H1 (cell line): ENCODE results near the gene TANC1. TPM values are rescaled to one million over a fixed set of nuclear protein-coding genes. Genes with fewer than 3 reads are reported as not detected.

Source experiments
- BCL11A ChIP-seq, 2 experiments: IDR thresholded peaks; one replicate each; pipeline ENCODE4 v1.6.1; 2011; ENCODE audit warnings: low read depth in 2 of 2, low read length in 2 of 2, mild to moderate bottlenecking in 2 of 2
- E2F6 ChIP-seq: IDR thresholded peaks from 2 replicates; pipeline ENCODE4 v1.6.1; 2012; ENCODE audit warnings: inconsistent platforms
- FOSL1 ChIP-seq: IDR thresholded peaks from 2 replicates; pipeline ENCODE4 v1.6.1; 2011; ENCODE audit warnings: mild to moderate bottlenecking, low read depth, low read length, moderate library complexity; ENCODE audit not compliant: insufficient read depth
- POLR2AphosphoS5 ChIP-seq: IDR thresholded peaks from 2 replicates; pipeline ENCODE4 v1.6.1; 2011; ENCODE audit warnings: low read depth, low read length
- SP1 ChIP-seq: IDR thresholded peaks from 2 replicates; pipeline ENCODE4 v1.6.1; 2011; ENCODE audit warnings: low read depth, low read length
- SRF ChIP-seq: IDR thresholded peaks from 2 replicates; pipeline ENCODE4 v1.6.1; 2011; ENCODE audit warnings: mild to moderate bottlenecking, low read depth, low read length, moderate library complexity
- SUZ12 ChIP-seq: fragments of 200-600 bp; sonication (generic); IDR thresholded peaks from 2 replicates; pipeline ENCODE4 v1.6.1; 2012; ENCODE audit warnings: mild to moderate bottlenecking, inconsistent platforms, low read length, moderate library complexity, mixed read lengths
- polyA plus RNA-seq, 7 experiments: library from polyadenylated mRNA; depleted of rRNA in 3 of 7; stranded (reverse) in 5 of 7; unstranded in 2 of 7; fragments of >200 nt in 5 of 7; fragments of 200-250 nt in 2 of 7; gene quantifications; 1 replicate in 5 of 7; 2 replicates in 1 of 7; 4 replicates in 1 of 7; pipeline versions ENCODE4 v1.2.1 to v1.2.3, GENCODE V29; 2011 to 2013; ENCODE audit warnings: missing spikeins in 2 of 7, mixed read lengths in 2 of 7
- total RNA-seq: library from RNA; stranded (reverse); fragmentation: NEBNext Ultra II Directional; extraction: Animal tissue kit (Norgen Biotek cat#: 25700); gene quantifications from 2 replicates; pipeline ENCODE4 v1.2.1, GENCODE V29; 2021
- TF ChIP-seq, protein P1 (sequence below): fragments of 300-600 bp; sonication (generic); IDR thresholded peaks from 2 replicates; pipeline ENCODE4 v1.7.1; 2012; ENCODE audit warnings: low read length, moderate library complexity, mild to moderate bottlenecking, inconsistent platforms; ENCODE audit not compliant: insufficient replicate concordance

Gene TANC1
- total and polyA plus RNA-seq, 2 of the 8 experiments (the other 6 are each of a cell fraction or from before 2014, with no cell fraction given) = 4.1 to 7.6 TPM

DNA sequence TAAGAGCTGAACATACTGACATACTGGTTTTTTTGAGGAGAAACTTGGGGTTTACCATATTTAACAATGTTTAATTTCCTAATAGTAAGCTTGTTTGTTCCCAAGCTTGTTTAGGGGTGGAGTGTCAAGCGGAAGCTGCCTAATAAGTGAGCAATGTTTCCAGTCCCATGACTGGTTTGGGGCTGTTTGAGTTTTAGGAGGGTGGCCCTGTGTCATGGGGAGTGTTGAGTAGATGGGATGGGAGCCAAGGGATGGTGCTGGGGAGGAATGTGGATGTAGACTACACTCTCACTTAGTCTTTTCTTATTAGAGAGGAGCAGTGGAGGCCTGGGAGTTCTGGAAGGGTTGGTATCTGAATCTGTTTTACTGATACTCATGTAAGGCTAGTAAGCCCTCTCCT, 128.5 kb downstream of the TANC1 start (continued):
- TF ChIP-seq, protein P1, sequence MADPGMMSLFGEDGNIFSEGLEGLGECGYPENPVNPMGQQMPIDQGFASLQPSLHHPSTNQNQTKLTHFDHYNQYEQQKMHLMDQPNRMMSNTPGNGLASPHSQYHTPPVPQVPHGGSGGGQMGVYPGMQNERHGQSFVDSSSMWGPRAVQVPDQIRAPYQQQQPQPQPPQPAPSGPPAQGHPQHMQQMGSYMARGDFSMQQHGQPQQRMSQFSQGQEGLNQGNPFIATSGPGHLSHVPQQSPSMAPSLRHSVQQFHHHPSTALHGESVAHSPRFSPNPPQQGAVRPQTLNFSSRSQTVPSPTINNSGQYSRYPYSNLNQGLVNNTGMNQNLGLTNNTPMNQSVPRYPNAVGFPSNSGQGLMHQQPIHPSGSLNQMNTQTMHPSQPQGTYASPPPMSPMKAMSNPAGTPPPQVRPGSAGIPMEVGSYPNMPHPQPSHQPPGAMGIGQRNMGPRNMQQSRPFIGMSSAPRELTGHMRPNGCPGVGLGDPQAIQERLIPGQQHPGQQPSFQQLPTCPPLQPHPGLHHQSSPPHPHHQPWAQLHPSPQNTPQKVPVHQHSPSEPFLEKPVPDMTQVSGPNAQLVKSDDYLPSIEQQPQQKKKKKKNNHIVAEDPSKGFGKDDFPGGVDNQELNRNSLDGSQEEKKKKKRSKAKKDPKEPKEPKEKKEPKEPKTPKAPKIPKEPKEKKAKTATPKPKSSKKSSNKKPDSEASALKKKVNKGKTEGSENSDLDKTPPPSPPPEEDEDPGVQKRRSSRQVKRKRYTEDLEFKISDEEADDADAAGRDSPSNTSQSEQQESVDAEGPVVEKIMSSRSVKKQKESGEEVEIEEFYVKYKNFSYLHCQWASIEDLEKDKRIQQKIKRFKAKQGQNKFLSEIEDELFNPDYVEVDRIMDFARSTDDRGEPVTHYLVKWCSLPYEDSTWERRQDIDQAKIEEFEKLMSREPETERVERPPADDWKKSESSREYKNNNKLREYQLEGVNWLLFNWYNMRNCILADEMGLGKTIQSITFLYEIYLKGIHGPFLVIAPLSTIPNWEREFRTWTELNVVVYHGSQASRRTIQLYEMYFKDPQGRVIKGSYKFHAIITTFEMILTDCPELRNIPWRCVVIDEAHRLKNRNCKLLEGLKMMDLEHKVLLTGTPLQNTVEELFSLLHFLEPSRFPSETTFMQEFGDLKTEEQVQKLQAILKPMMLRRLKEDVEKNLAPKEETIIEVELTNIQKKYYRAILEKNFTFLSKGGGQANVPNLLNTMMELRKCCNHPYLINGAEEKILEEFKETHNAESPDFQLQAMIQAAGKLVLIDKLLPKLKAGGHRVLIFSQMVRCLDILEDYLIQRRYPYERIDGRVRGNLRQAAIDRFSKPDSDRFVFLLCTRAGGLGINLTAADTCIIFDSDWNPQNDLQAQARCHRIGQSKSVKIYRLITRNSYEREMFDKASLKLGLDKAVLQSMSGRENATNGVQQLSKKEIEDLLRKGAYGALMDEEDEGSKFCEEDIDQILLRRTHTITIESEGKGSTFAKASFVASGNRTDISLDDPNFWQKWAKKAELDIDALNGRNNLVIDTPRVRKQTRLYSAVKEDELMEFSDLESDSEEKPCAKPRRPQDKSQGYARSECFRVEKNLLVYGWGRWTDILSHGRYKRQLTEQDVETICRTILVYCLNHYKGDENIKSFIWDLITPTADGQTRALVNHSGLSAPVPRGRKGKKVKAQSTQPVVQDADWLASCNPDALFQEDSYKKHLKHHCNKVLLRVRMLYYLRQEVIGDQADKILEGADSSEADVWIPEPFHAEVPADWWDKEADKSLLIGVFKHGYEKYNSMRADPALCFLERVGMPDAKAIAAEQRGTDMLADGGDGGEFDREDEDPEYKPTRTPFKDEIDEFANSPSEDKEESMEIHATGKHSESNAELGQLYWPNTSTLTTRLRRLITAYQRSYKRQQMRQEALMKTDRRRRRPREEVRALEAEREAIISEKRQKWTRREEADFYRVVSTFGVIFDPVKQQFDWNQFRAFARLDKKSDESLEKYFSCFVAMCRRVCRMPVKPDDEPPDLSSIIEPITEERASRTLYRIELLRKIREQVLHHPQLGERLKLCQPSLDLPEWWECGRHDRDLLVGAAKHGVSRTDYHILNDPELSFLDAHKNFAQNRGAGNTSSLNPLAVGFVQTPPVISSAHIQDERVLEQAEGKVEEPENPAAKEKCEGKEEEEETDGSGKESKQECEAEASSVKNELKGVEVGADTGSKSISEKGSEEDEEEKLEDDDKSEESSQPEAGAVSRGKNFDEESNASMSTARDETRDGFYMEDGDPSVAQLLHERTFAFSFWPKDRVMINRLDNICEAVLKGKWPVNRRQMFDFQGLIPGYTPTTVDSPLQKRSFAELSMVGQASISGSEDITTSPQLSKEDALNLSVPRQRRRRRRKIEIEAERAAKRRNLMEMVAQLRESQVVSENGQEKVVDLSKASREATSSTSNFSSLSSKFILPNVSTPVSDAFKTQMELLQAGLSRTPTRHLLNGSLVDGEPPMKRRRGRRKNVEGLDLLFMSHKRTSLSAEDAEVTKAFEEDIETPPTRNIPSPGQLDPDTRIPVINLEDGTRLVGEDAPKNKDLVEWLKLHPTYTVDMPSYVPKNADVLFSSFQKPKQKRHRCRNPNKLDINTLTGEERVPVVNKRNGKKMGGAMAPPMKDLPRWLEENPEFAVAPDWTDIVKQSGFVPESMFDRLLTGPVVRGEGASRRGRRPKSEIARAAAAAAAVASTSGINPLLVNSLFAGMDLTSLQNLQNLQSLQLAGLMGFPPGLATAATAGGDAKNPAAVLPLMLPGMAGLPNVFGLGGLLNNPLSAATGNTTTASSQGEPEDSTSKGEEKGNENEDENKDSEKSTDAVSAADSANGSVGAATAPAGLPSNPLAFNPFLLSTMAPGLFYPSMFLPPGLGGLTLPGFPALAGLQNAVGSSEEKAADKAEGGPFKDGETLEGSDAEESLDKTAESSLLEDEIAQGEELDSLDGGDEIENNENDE = no peak
- no peak for TF ChIP-seq SP1
- TF ChIP-seq E2F6 = no peak
- TF ChIP-seq FOSL1 = no peak
- no peak for TF ChIP-seq BCL11A (IDR thresholded peaks at IDR 0.05; ENCODE audit: low read depth in 2 of 2, low read length in 2 of 2)
- no peak for TF ChIP-seq SRF
- TF ChIP-seq SUZ12 = no peak
- TF ChIP-seq POLR2AphosphoS5 = no peak
